Activated naive CD4-positive, alpha-beta T cell treated with anti-CD3 and anti-CD28 coated beads, Interleukin-2, amount 50 U/mL, for 24 hours (primary cell): Measurements from ENCODE around the gene CUX1.

Experiments
- H3K27ac Mint-ChIP-seq: one replicate; pipeline ENCODE4 v1.8.0; 2021; ENCODE audit warnings: mild to moderate bottlenecking, mixed read lengths
- H3K27me3 Mint-ChIP-seq: one replicate; pipeline ENCODE4 v1.8.0; 2021; ENCODE audit warnings: mixed read lengths
- H3K36me3 Mint-ChIP-seq: one replicate; pipeline ENCODE4 v1.8.0; 2021; ENCODE audit warnings: mixed read lengths
- H3K4me1 Mint-ChIP-seq: one replicate; pipeline ENCODE4 v1.8.0; 2021; ENCODE audit warnings: mixed read lengths
- H3K4me3 Mint-ChIP-seq: one replicate; pipeline ENCODE4 v1.8.0; 2021; ENCODE audit warnings: mild to moderate bottlenecking, mixed read lengths
- H3K9me3 Mint-ChIP-seq: one replicate; pipeline ENCODE4 v1.8.0; 2021; ENCODE audit warnings: mixed read lengths

The CUX1 gene

GRCh38 chr7:102236592-102237287 lies 419.3 kb downstream of the CUX1 start:
- H3K36me3 Mint-ChIP-seq: peaks cover 4% of the 10 kb centered on the region
- H3K4me3 Mint-ChIP-seq: no peak overlapping the region
- no peak overlapping the region for H3K27ac Mint-ChIP-seq
- no peaks in the 10 kb centered on the region for H3K9me3 Mint-ChIP-seq
- no peaks in the 10 kb centered on the region for H3K27me3 Mint-ChIP-seq
- H3K4me1 Mint-ChIP-seq: no peaks in the 10 kb centered on the region

DNA sequence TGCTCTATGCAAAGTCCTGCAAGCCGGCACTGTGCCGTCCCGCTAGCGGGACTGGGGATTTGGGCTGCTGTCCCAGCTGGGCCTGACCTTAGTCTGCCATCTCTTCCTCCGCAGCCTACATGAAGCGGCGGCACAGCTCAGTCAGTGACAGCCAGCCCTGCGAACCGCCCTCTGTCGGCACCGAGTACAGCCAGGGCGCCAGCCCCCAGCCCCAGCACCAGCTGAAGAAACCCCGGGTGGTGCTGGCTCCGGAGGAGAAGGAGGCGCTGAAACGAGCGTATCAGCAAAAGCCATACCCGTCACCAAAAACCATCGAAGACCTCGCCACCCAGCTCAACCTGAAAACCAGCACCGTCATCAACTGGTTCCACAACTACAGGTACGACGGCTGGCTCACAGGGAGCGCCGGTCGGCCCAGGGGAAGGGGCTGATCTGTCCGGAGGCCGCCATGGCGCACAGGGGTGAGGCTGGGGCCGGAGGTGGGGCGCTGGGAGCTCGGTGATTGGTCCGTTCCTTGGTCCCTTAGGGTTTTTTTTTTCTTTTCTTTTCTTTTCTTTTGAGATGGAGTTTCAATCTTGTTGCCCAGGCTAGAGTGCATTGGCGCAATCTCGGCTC lies 421.9 kb downstream of the CUX1 start:
- H3K4me3 Mint-ChIP-seq: no peak overlapping the region
- H3K27ac Mint-ChIP-seq: no peak overlapping the region
- H3K4me1 Mint-ChIP-seq: no peaks in the 10 kb centered on the region
- no peaks in the 10 kb centered on the region for H3K9me3 Mint-ChIP-seq
- no peaks in the 10 kb centered on the region for H3K27me3 Mint-ChIP-seq
- peaks cover 2% of the 10 kb centered on the region for H3K36me3 Mint-ChIP-seq

- Mint-ChIP-seq H3K4me1 (no peaks in the 10 kb centered on the region), H3K9me3 (no peaks in the 10 kb centered on the region), H3K27me3 (no peaks in the 10 kb centered on the region), H3K36me3 (no peaks in the 10 kb centered on the region), H3K27ac (no peak overlapping the region), H3K4me3 (no peak overlapping the region)
These were observed 424.0 kb downstream of the CUX1 start for GRCh38 chr7:102241431-102241830.

- Mint-ChIP-seq H3K36me3 (peaks cover 4% of the 10 kb centered on the region), H3K4me1 (no peaks in the 10 kb centered on the region), H3K27ac (no peak overlapping the region), H3K27me3 (no peaks in the 10 kb centered on the region), H3K9me3 (no peaks in the 10 kb centered on the region), H3K4me3 (no peak overlapping the region)
These were observed 427.2 kb downstream of the CUX1 start for GRCh38 chr7:102244601-102245000.

GRCh38 chr7:102248081-102248455 lies 430.6 kb downstream of the CUX1 start:
- H3K27me3 Mint-ChIP-seq: no peaks in the 10 kb centered on the region
- no peaks in the 10 kb centered on the region for H3K4me1 Mint-ChIP-seq
- H3K36me3 Mint-ChIP-seq: peaks cover 7% of the 10 kb centered on the region
- no peaks in the 10 kb centered on the region for H3K9me3 Mint-ChIP-seq
- no peak overlapping the region for H3K4me3 Mint-ChIP-seq
- H3K27ac Mint-ChIP-seq: no peak overlapping the region

DNA sequence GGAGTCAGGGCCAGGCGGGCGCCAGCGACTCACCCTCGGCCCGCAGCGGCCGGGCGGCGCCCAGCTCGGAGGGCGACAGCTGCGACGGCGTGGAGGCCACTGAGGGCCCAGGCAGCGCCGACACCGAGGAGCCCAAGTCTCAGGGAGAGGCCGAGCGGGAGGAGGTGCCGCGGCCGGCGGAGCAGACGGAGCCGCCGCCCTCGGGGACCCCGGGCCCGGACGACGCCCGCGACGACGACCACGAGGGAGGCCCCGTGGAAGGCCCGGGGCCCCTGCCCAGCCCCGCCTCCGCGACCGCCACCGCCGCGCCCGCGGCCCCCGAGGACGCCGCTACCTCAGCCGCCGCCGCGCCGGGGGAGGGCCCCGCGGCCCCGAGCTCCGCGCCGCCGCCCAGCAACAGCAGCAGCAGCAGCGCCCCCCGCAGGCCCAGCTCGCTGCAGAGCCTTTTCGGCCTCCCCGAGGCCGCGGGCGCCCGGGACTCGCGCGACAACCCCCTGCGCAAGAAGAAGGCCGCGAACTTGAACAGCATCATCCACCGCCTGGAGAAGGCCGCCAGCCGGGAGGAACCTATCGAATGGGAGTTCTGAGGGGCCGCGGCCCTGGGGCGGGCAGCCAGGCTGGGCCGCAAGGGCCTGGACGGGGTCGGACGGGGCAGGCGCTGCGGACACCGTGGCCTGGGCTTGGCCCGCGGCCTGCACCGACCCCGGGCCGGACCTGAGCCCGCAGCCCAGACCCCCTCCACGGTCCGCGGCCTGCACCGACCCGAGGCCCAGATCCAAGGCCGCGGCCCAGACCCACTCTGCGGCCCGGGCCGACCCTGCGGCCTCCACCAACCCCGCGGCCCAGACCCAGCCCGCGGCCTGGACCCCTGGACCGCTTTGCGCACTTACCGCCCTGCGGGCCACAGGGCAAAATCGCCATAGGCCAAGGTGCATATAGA lies 431.3 kb downstream of the CUX1 start:
- peaks cover 8% of the 10 kb centered on the region for H3K36me3 Mint-ChIP-seq
- H3K4me1 Mint-ChIP-seq: no peaks in the 10 kb centered on the region
- no peaks in the 10 kb centered on the region for H3K9me3 Mint-ChIP-seq
- H3K27ac Mint-ChIP-seq: no peak overlapping the region
- H3K4me3 Mint-ChIP-seq: no peak overlapping the region
- no peaks in the 10 kb centered on the region for H3K27me3 Mint-ChIP-seq

GRCh38 chr7:102251531-102252365 lies 434.3 kb downstream of the CUX1 start:
- H3K27ac Mint-ChIP-seq: no peak overlapping the region
- H3K4me1 Mint-ChIP-seq: no peaks in the 10 kb centered on the region
- no peaks in the 10 kb centered on the region for H3K9me3 Mint-ChIP-seq
- peaks cover 8% of the 10 kb centered on the region for H3K36me3 Mint-ChIP-seq
- no peak overlapping the region for H3K4me3 Mint-ChIP-seq
- H3K27me3 Mint-ChIP-seq: no peaks in the 10 kb centered on the region

- peaks cover 5% of the 10 kb centered on the region for H3K36me3 Mint-ChIP-seq
- no peaks in the 10 kb centered on the region for H3K27me3 Mint-ChIP-seq
- H3K9me3 Mint-ChIP-seq: no peaks in the 10 kb centered on the region
- no peak overlapping the region for H3K27ac Mint-ChIP-seq
- no peaks in the 10 kb centered on the region for H3K4me1 Mint-ChIP-seq
- H3K4me3 Mint-ChIP-seq: no peak overlapping the region
These were observed 435.0 kb downstream of the CUX1 start for GRCh38 chr7:102252366-102252982.

DNA sequence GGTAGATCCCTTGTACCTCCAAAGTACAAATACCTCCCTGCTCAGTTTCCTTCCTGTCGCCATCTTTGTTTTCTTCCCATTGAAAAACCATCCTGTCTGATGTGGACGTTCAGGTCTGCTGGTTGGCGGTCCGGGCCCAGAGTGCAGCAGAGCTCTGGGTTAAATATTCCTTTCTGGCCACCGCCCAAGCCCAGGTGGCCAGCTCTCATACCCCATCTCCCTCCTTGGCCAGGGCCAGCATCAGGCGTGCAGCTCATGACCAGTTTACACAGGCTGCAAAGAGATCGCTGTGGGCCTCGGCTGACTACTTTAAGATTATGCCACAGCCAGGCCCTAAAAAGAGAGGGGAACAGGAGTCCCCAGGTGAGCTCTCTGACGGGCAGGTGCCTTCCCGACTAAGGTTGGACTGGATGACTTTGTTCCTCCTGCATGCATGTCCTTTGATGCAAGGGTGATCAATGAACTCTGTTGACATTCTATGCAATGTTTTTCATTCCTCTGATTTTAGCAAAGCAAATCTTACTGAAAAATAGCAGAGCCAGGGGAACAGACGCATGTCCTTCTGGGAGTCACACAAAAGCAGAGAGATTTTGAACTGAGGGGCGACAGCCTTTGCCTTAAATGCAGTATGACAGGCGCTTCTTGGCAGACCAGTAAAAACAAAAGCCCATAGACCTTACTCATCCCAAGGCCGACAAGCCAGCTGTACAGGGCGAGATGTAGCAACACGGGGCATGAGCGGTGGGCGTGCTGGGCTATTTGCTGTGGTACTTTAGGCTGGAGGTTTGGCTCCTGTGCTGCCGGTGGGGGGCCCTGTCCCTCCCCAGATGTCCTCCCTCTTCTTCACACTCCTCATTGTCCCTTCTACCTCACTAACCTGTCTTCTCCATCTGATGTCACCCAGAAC lies 435.9 kb downstream of the CUX1 start:
- H3K4me3 Mint-ChIP-seq: no peak overlapping the region
- no peaks in the 10 kb centered on the region for H3K4me1 Mint-ChIP-seq
- no peaks in the 10 kb centered on the region for H3K9me3 Mint-ChIP-seq
- no peaks in the 10 kb centered on the region for H3K27me3 Mint-ChIP-seq
- H3K36me3 Mint-ChIP-seq: peaks cover 5% of the 10 kb centered on the region
- H3K27ac Mint-ChIP-seq: peak overlapping the region; percentile 48

DNA sequence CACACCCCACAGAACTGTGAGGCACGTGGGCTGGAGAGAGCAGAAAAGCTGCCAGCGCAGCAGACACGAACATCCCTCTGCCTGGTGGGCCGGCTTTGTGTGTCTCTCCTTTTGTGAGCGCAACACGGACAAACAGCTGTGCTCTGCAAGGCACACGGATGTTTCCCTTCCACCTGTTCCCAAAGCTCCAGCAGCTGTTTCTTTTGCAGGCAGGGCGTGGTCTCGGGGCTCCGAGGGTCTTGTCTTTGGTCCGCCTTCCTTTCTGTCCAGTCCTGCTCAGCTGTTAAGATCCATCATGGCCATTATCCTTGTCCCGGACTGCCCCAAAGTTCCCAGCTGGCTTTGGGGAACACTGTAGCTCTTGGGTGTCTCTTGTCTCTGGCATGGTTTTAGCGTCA lies 436.5 kb downstream of the CUX1 start:
- Mint-ChIP-seq H3K27me3 (no peaks in the 10 kb centered on the region), H3K4me3 (no peak overlapping the region), H3K4me1 (no peaks in the 10 kb centered on the region), H3K9me3 (no peaks in the 10 kb centered on the region), H3K36me3 (peaks cover 5% of the 10 kb centered on the region), H3K27ac (peak overlapping the region; percentile 48)

GRCh38 chr7:102254521-102254920 lies 437.1 kb downstream of the CUX1 start:
- no peaks in the 10 kb centered on the region for H3K27me3 Mint-ChIP-seq

DNA sequence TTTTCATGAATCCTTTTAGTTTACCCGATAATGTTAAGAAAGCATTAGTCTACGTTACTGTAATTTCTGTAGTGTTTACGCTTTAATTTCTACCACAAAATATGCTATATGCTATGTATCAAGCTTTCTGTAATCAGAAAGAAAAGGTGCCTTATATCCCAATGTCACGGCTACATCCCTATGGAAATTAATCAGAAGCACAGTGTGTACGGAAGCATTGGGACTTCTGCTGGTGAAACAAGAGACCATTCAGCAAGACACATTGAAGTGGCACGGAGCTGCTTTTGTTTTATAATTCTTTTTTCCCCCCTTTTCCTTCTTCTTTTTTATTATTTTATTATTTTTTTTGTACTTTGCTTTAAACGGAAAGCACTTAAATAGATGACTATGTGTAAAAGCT lies 438.1 kb downstream of the CUX1 start:
- Mint-ChIP-seq H3K27me3 (no peaks in the 10 kb centered on the region), H3K27ac (no peak overlapping the region), H3K4me3 (no peak overlapping the region), H3K9me3 (no peaks in the 10 kb centered on the region), H3K36me3 (peaks cover 2% of the 10 kb centered on the region), H3K4me1 (no peaks in the 10 kb centered on the region)

More at GRCh38 chr7:102254521-102254920, 437.1 kb downstream of the CUX1 start:
- Mint-ChIP-seq H3K9me3 (no peaks in the 10 kb centered on the region), H3K27ac (no peak overlapping the region), H3K4me1 (no peaks in the 10 kb centered on the region), H3K36me3 (peaks cover 5% of the 10 kb centered on the region), H3K4me3 (no peak overlapping the region)

DNA sequence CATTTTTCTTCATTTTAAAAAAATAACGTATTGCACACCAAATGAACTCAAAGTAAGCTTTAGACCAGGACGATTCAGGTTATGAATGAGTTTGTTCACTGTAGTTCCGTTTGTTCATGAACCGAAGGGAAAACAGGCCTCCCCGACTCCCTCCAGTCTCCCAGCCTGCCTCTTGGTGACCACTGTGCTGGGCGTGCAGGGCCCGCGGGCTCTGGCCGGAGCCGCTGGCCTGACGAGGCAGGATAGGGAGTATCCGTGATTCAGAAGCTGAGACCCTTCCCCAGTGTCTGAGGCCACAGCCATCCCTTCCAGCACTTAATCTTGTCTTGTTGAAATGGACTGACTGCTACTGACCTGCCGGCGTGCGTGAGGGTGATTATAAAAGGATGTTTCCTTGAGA lies 438.5 kb downstream of the CUX1 start:
- Mint-ChIP-seq H3K4me3 (no peak overlapping the region), H3K27me3 (no peaks in the 10 kb centered on the region), H3K9me3 (no peaks in the 10 kb centered on the region), H3K4me1 (no peaks in the 10 kb centered on the region), H3K27ac (no peak overlapping the region), H3K36me3 (peaks cover 1% of the 10 kb centered on the region)

DNA sequence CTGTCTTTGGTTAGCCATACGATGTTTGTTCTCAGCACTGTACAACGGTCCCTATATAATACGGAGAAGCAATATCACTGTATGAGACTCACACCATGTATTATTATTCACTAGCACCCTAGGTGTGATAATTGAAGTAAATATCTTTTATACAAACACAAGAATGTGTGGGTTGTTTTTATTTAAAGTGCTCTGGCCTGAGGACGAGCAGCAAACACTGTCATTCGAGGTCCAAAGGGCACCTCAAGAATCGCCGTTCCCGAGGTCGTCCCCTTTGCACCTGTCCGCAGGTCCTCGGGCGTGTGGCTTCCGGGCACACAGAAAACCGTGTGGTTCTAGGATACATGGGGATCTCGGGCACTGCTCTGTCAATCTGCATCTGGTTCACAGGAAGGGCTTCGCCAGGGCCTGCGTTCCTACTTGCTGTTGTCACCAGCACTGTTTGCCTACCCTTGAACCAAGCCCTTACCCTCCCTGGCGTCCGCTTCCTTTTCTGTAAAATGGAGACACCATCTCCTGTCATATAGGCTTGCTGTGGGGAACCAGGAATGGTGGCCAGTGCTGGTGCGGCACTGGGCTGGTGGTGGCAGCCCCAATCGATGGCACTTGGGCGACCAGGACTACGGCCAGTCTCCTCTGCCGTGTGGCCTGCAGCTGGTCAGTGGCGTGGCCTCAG lies 440.8 kb downstream of the CUX1 start:
- Mint-ChIP-seq H3K4me3 (no peak overlapping the region), H3K36me3 (no peaks in the 10 kb centered on the region), H3K27me3 (no peaks in the 10 kb centered on the region), H3K4me1 (no peaks in the 10 kb centered on the region), H3K27ac (no peak overlapping the region), H3K9me3 (no peaks in the 10 kb centered on the region)
